GM23338 (cell line): ENCODE measurements around the gene SCG3.

Source experiments
- CREB1 ChIP-seq: fragments of 250-450 bp; sonication (Bioruptor Pico); IDR thresholded peaks from 2 replicates; pipeline ENCODE4 v1.5.0; 2020; ENCODE audit warnings: low read depth, mild to moderate bottlenecking, moderate library complexity
- EZH2 ChIP-seq: fragments of 200-600 bp; sonication (generic); IDR thresholded peaks from one replicate; pipeline ENCODE4 v1.8.0; 2017; ENCODE audit warnings: antibody characterized with exemption, mild to moderate bottlenecking, low read depth; ENCODE audit not compliant: unreplicated experiment
- EZH2phosphoT487 ChIP-seq: fragments of 200-600 bp; sonication (generic); IDR thresholded peaks from one replicate; pipeline ENCODE4 v1.8.1; 2018; ENCODE audit warnings: antibody characterized with exemption; ENCODE audit not compliant: unreplicated experiment
- JUNB ChIP-seq: IDR thresholded peaks from one replicate; pipeline ENCODE4 v1.6.1; 2016; ENCODE audit warnings: antibody characterized with exemption; ENCODE audit not compliant: unreplicated experiment
- NANOG ChIP-seq: IDR thresholded peaks from 2 replicates; pipeline ENCODE4 v1.6.1; 2016; ENCODE audit warnings: antibody characterized with exemption, borderline replicate concordance
- POLR2AphosphoS5 ChIP-seq: IDR thresholded peaks from 2 replicates; pipeline ENCODE4 v1.6.1; 2016; ENCODE audit warnings: antibody characterized with exemption, low read depth
- STAT1 ChIP-seq: IDR thresholded peaks from one replicate; pipeline ENCODE4 v1.6.1; 2016; ENCODE audit warnings: antibody characterized with exemption; ENCODE audit not compliant: unreplicated experiment
- ZNF331 ChIP-seq: fragments of 250-450 bp; sonication (Bioruptor Pico); IDR thresholded peaks from 2 replicates; pipeline ENCODE4 v1.5.0; 2020; ENCODE audit warnings: low read depth, mild to moderate bottlenecking, moderate library complexity
- TF ChIP-seq, protein P1 (sequence below), 2 experiments: fragments of 200-600 bp in 1 of 2; sonication (generic) in 1 of 2; conservative IDR thresholded peaks; 2 replicates each; pipeline versions ENCODE4 v1.5.1 to v1.6.1; 2016 to 2017; ENCODE audit warnings: antibody characterized with exemption in 2 of 2, low read depth in 2 of 2, mild to moderate bottlenecking in 2 of 2, moderate library complexity in 1 of 2
- TF ChIP-seq, protein P2 (sequence below): IDR thresholded peaks from one replicate; pipeline ENCODE4 v1.6.1; 2018; ENCODE audit warnings: antibody characterized with exemption; ENCODE audit not compliant: unreplicated experiment
- TF ChIP-seq, protein P3 (sequence below): IDR thresholded peaks from 2 replicates; pipeline ENCODE4 v1.6.1; 2016; ENCODE audit warnings: antibody characterized with exemption
- TF ChIP-seq, protein P4 (sequence below): fragments of 250-450 bp; sonication (Bioruptor Pico); IDR thresholded peaks from 2 replicates; pipeline ENCODE4 v1.5.0; 2020; ENCODE audit warnings: mild to moderate bottlenecking, moderate library complexity

DNA sequence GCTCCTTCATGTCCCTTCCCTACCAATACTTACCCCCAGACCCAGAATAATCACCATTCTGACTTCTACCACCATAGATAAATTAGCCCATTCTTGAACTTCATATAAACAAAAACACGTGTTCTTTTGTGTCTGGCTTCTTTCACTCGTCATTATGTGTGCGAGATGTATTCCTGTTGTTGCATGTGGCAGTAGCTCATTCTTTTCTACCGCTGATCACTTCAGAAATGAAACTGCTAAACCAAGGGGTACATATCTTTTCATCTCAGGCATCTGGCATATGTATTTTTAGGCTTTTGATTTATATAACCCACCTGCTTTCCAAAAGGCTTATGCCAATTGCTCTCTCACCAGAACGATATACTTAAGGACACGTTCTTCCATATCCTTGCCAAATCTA lies 13.8 kb upstream of the SCG3 start:
- TF ChIP-seq EZH2phosphoT487, result no peak
- TF ChIP-seq, protein P1, sequence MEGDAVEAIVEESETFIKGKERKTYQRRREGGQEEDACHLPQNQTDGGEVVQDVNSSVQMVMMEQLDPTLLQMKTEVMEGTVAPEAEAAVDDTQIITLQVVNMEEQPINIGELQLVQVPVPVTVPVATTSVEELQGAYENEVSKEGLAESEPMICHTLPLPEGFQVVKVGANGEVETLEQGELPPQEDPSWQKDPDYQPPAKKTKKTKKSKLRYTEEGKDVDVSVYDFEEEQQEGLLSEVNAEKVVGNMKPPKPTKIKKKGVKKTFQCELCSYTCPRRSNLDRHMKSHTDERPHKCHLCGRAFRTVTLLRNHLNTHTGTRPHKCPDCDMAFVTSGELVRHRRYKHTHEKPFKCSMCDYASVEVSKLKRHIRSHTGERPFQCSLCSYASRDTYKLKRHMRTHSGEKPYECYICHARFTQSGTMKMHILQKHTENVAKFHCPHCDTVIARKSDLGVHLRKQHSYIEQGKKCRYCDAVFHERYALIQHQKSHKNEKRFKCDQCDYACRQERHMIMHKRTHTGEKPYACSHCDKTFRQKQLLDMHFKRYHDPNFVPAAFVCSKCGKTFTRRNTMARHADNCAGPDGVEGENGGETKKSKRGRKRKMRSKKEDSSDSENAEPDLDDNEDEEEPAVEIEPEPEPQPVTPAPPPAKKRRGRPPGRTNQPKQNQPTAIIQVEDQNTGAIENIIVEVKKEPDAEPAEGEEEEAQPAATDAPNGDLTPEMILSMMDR (conservative IDR thresholded peaks at IDR 0.05; ENCODE audit: low read depth in 2 of 2), result no peak
- no peak for TF ChIP-seq CREB1 (CRISPR knock-in tag)
- TF ChIP-seq EZH2, result no peak
- TF ChIP-seq POLR2AphosphoS5, result no peak
- TF ChIP-seq ZNF331 (CRISPR knock-in tag), result no peak
- TF ChIP-seq, protein P2, sequence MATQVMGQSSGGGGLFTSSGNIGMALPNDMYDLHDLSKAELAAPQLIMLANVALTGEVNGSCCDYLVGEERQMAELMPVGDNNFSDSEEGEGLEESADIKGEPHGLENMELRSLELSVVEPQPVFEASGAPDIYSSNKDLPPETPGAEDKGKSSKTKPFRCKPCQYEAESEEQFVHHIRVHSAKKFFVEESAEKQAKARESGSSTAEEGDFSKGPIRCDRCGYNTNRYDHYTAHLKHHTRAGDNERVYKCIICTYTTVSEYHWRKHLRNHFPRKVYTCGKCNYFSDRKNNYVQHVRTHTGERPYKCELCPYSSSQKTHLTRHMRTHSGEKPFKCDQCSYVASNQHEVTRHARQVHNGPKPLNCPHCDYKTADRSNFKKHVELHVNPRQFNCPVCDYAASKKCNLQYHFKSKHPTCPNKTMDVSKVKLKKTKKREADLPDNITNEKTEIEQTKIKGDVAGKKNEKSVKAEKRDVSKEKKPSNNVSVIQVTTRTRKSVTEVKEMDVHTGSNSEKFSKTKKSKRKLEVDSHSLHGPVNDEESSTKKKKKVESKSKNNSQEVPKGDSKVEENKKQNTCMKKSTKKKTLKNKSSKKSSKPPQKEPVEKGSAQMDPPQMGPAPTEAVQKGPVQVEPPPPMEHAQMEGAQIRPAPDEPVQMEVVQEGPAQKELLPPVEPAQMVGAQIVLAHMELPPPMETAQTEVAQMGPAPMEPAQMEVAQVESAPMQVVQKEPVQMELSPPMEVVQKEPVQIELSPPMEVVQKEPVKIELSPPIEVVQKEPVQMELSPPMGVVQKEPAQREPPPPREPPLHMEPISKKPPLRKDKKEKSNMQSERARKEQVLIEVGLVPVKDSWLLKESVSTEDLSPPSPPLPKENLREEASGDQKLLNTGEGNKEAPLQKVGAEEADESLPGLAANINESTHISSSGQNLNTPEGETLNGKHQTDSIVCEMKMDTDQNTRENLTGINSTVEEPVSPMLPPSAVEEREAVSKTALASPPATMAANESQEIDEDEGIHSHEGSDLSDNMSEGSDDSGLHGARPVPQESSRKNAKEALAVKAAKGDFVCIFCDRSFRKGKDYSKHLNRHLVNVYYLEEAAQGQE, result no peak
- no peak for TF ChIP-seq JUNB
- no peak for TF ChIP-seq NANOG
- TF ChIP-seq STAT1, result no peak
- TF ChIP-seq, protein P3, sequence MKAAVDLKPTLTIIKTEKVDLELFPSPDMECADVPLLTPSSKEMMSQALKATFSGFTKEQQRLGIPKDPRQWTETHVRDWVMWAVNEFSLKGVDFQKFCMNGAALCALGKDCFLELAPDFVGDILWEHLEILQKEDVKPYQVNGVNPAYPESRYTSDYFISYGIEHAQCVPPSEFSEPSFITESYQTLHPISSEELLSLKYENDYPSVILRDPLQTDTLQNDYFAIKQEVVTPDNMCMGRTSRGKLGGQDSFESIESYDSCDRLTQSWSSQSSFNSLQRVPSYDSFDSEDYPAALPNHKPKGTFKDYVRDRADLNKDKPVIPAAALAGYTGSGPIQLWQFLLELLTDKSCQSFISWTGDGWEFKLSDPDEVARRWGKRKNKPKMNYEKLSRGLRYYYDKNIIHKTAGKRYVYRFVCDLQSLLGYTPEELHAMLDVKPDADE, result no peak
- TF ChIP-seq, protein P4, sequence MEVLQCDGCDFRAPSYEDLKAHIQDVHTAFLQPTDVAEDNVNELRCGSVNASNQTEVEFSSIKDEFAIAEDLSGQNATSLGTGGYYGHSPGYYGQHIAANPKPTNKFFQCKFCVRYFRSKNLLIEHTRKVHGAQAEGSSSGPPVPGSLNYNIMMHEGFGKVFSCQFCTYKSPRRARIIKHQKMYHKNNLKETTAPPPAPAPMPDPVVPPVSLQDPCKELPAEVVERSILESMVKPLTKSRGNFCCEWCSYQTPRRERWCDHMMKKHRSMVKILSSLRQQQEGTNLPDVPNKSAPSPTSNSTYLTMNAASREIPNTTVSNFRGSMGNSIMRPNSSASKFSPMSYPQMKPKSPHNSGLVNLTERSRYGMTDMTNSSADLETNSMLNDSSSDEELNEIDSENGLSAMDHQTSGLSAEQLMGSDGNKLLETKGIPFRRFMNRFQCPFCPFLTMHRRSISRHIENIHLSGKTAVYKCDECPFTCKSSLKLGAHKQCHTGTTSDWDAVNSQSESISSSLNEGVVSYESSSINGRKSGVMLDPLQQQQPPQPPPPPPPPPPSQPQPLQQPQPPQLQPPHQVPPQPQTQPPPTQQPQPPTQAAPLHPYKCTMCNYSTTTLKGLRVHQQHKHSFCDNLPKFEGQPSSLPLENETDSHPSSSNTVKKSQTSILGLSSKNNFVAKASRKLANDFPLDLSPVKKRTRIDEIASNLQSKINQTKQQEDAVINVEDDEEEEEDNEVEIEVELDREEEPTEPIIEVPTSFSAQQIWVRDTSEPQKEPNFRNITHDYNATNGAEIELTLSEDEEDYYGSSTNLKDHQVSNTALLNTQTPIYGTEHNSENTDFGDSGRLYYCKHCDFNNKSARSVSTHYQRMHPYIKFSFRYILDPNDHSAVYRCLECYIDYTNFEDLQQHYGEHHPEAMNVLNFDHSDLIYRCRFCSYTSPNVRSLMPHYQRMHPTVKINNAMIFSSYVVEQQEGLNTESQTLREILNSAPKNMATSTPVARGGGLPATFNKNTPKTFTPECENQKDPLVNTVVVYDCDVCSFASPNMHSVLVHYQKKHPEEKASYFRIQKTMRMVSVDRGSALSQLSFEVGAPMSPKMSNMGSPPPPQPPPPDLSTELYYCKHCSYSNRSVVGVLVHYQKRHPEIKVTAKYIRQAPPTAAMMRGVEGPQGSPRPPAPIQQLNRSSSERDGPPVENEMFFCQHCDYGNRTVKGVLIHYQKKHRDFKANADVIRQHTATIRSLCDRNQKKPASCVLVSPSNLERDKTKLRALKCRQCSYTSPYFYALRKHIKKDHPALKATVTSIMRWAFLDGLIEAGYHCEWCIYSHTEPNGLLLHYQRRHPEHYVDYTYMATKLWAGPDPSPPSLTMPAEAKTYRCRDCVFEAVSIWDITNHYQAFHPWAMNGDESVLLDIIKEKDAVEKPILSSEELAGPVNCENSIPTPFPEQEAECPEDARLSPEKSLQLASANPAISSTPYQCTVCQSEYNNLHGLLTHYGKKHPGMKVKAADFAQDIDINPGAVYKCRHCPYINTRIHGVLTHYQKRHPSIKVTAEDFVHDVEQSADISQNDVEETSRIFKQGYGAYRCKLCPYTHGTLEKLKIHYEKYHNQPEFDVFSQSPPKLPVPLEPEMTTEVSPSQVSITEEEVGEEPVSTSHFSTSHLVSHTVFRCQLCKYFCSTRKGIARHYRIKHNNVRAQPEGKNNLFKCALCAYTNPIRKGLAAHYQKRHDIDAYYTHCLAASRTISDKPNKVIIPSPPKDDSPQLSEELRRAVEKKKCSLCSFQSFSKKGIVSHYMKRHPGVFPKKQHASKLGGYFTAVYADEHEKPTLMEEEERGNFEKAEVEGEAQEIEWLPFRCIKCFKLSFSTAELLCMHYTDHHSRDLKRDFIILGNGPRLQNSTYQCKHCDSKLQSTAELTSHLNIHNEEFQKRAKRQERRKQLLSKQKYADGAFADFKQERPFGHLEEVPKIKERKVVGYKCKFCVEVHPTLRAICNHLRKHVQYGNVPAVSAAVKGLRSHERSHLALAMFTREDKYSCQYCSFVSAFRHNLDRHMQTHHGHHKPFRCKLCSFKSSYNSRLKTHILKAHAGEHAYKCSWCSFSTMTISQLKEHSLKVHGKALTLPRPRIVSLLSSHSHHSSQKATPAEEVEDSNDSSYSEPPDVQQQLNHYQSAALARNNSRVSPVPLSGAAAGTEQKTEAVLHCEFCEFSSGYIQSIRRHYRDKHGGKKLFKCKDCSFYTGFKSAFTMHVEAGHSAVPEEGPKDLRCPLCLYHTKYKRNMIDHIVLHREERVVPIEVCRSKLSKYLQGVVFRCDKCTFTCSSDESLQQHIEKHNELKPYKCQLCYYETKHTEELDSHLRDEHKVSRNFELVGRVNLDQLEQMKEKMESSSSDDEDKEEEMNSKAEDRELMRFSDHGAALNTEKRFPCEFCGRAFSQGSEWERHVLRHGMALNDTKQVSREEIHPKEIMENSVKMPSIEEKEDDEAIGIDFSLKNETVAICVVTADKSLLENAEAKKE (CRISPR knock-in tag), result no peak
